ENCODE data around the gene C8G.

C8G gene

DNA sequence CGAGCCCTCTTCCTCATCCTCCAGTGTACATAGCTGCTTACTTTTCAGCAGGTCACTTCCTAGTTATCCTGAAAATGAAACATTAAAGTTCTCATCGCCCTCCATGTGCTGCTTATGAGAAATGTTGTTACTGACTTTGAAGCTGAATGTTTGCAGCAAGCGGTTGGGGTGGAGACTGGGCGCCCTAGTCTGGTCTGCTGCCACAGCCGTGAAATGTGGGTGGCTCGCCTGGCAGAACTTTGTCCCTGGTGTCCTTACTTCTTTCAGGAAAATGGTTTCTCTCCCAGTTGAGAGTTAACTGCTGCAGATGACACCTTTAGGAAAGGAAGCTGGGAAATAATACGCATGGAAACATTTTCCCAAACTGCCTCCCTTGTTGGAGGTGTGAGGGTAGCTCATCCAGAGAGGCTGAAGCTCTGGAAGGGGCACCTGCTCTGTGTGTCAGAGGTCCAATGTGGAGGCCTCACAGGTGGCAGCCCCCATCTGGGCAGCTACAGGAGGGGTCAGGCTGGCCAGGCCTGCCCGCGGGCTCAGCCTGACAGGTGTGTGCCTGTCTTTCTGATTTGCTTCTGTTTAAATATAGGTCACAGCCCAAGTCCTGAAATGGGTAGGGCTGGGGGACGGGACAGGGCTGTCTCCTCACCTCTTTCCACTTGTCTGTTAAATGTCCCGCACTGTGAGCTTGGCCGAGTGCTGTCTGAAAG is 34.7 kb upstream of the C8G start:
- no peaks in the 10 kb centered on the region for H3K9me3 ChIP-seq (ENCODE audit: control insufficient read depth, low read length)
- peaks cover 5% of the 10 kb centered on the region for H3K4me1 ChIP-seq (ENCODE audit: control insufficient read depth, insufficient read depth, low read length)
- no peaks in the 10 kb centered on the region for H3K27me3 ChIP-seq (ENCODE audit: control insufficient read depth, insufficient read depth, low read length)
- H3K4me3 ChIP-seq (ENCODE audit: low read length), result no peak overlapping the region
- no peak overlapping the region for H3K9ac ChIP-seq (ENCODE audit: low read length)
- H3K36me3 ChIP-seq (ENCODE audit: control insufficient read depth, insufficient read depth, low read length), result peaks cover 6% of the 10 kb centered on the region

- Histone ChIP-seq H3K4me3 (ENCODE audit: low read length) (no peak overlapping the region), H3K36me3 (ENCODE audit: control insufficient read depth, insufficient read depth, low read length) (peaks cover 6% of the 10 kb centered on the region), H3K27me3 (ENCODE audit: control insufficient read depth, insufficient read depth, low read length) (no peaks in the 10 kb centered on the region), H3K4me1 (ENCODE audit: control insufficient read depth, insufficient read depth, low read length) (peaks cover 5% of the 10 kb centered on the region), H3K9me3 (ENCODE audit: control insufficient read depth, low read length) (no peaks in the 10 kb centered on the region), H3K9ac (ENCODE audit: low read length) (no peak overlapping the region)
Observed at GRCh38 chr9:136910901-136911245, 34.2 kb upstream of the C8G start.

DNA sequence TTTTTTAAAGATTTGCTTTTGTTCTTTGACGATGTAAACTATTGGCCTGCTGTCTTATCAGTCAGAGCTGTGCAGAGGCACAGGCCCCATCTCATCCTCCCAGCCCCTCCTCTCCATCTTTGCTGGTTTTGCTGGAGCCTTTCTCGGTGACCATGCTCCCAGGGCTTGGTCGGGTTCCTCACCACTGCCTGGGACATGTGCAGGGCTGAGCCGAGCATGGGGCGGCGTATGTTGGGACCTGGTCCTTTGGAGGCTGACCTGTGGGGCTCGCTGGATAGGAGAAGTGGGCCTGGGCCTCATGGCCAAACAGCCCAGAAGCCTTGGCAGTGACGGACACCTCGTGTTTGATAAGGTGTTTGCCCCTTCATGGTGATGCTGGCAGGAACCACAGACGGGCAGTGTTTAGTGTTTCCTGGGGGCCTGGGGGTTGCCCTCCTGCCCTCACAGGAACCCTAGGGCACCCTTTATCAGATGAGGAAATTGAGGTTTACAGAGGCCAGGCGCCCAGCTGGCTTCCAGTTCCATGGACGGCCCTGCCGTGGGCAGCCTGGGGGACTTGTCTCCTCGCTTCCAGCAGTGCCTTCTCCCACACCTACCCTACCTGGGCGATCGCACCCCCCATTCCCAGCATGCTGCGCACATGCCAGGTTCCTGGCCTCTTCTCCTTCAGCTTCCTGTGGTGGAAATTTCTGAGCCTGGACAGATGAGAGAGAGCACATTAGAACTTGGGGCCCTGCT is 31.2 kb upstream of the C8G start:
- Histone ChIP-seq H3K36me3 (ENCODE audit: control insufficient read depth, insufficient read depth, low read length) (peaks cover 18% of the 10 kb centered on the region), H3K9ac (ENCODE audit: low read length) (no peak overlapping the region), H3K4me3 (ENCODE audit: low read length) (no peak overlapping the region), H3K27me3 (ENCODE audit: control insufficient read depth, insufficient read depth, low read length) (no peaks in the 10 kb centered on the region), H3K9me3 (ENCODE audit: control insufficient read depth, low read length) (no peaks in the 10 kb centered on the region), H3K4me1 (ENCODE audit: control insufficient read depth, insufficient read depth, low read length) (no peaks in the 10 kb centered on the region)

GRCh38 chr9:136915632-136916329 is 29.3 kb upstream of the C8G start:
- H3K9me3 ChIP-seq (ENCODE audit: control insufficient read depth, low read length), result no peaks in the 10 kb centered on the region
- H3K4me3 ChIP-seq (ENCODE audit: low read length), result no peak overlapping the region
- H3K9ac ChIP-seq (ENCODE audit: low read length), result no peak overlapping the region
- no peaks in the 10 kb centered on the region for H3K4me1 ChIP-seq (ENCODE audit: control insufficient read depth, insufficient read depth, low read length)
- H3K36me3 ChIP-seq (ENCODE audit: control insufficient read depth, insufficient read depth, low read length), result peaks cover 11% of the 10 kb centered on the region
- no peaks in the 10 kb centered on the region for H3K27me3 ChIP-seq (ENCODE audit: control insufficient read depth, insufficient read depth, low read length)

DNA sequence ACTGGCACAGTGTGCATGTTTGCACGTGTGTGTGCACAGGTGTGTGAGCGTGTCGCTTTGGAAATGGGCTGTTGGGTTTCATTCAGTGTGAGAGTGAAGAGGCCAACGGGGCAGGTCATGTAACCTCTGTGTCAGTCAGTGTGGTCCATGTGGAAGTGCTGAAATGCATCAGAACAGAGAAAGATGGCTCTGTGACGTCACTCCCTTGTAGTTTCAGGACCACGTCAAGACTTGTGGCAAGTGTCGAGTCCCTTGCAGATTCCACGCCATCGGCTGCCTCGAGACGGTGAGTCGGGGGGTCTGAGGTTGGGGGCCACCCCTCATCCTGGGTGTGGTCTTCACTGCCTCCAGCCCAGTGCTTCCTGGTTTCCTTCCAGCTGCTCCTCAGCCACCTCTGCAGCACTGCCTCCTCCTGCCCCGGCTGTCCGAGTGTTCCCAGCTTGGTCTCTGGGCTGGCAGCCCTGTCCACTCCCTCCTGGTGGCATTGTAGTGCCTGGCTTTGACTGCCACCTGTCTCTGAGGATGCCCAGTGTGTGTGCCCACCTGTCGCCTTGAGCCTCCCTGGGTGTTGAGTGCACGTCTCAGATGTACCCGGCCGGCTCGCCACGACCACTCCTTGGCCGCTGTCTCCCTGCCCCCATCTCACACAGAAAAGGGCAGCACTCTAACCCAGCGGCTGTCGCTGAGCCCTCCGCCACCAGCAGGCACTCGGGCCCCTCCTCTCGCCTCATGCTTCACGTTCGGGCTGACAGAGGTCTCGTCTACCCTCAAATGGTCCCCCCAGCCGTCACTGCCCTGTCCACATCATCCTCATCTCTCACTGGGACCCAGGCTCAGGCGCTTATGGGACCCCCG is 28.5 kb upstream of the C8G start:
- Histone ChIP-seq H3K9ac (ENCODE audit: low read length) (no peak overlapping the region), H3K4me3 (ENCODE audit: low read length) (no peak overlapping the region), H3K27me3 (ENCODE audit: control insufficient read depth, insufficient read depth, low read length) (no peaks in the 10 kb centered on the region), H3K9me3 (ENCODE audit: control insufficient read depth, low read length) (no peaks in the 10 kb centered on the region), H3K4me1 (ENCODE audit: control insufficient read depth, insufficient read depth, low read length) (no peaks in the 10 kb centered on the region), H3K36me3 (ENCODE audit: control insufficient read depth, insufficient read depth, low read length) (peaks cover 11% of the 10 kb centered on the region)

DNA sequence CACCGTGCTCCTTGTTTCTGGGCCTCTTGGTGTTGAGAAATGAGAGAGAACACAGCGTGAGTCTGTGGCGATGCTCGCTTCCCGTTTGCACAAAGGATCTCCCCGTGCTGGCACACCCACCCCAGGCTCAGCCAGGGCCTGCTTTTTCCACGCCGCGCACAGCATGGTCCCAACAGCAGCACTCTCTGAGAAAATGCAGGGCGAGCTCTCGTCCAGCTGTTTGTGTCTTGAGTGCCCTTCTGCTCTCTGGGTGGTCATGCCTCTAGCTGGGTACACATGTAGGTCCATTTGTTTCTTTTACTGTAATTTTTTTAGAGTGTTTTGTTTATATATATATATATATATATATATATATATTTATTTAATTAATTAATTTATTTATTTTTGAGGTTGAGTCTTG is 27.1 kb upstream of the C8G start:
- Histone ChIP-seq H3K9ac (ENCODE audit: low read length) (no peak overlapping the region), H3K4me1 (ENCODE audit: control insufficient read depth, insufficient read depth, low read length) (no peaks in the 10 kb centered on the region), H3K9me3 (ENCODE audit: control insufficient read depth, low read length) (no peaks in the 10 kb centered on the region), H3K27me3 (ENCODE audit: control insufficient read depth, insufficient read depth, low read length) (no peaks in the 10 kb centered on the region), H3K36me3 (ENCODE audit: control insufficient read depth, insufficient read depth, low read length) (peaks cover 11% of the 10 kb centered on the region), H3K4me3 (ENCODE audit: low read length) (no peak overlapping the region)

DNA sequence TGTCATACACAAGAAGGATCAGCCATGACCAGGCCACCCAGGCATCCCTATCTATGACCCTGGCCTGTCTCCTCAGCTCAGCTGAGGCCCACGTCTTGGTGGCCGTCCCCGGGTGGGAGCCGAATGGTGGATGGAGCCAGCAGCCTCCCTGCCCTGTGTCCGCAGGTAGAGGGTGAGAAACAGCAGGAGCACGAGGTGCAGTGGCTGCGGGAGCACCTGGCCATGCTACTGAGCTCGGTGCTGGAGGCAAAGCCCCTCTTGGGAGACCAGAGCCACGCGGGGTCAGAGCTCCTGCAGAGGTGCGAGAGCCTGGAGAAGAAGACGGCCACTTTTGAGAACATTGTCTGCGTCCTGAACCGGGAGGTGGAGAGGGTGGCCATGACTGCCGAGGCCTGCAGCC is 25.0 kb upstream of the C8G start:
- Histone ChIP-seq H3K9ac (ENCODE audit: low read length) (no peak overlapping the region), H3K27me3 (ENCODE audit: control insufficient read depth, insufficient read depth, low read length) (no peaks in the 10 kb centered on the region), H3K4me1 (ENCODE audit: control insufficient read depth, insufficient read depth, low read length) (no peaks in the 10 kb centered on the region), H3K4me3 (ENCODE audit: low read length) (no peak overlapping the region), H3K9me3 (ENCODE audit: control insufficient read depth, low read length) (no peaks in the 10 kb centered on the region), H3K36me3 (ENCODE audit: control insufficient read depth, insufficient read depth, low read length) (peaks cover 11% of the 10 kb centered on the region)

GRCh38 chr9:136920734-136921231 is 24.3 kb upstream of the C8G start:
- no peak overlapping the region for H3K9ac ChIP-seq (ENCODE audit: low read length)
- H3K4me1 ChIP-seq (ENCODE audit: control insufficient read depth, insufficient read depth, low read length), result no peaks in the 10 kb centered on the region
- H3K27me3 ChIP-seq (ENCODE audit: control insufficient read depth, insufficient read depth, low read length), result no peaks in the 10 kb centered on the region
- no peak overlapping the region for H3K4me3 ChIP-seq (ENCODE audit: low read length)
- H3K36me3 ChIP-seq (ENCODE audit: control insufficient read depth, insufficient read depth, low read length), result peaks cover 14% of the 10 kb centered on the region
- no peaks in the 10 kb centered on the region for H3K9me3 ChIP-seq (ENCODE audit: control insufficient read depth, low read length)

DNA sequence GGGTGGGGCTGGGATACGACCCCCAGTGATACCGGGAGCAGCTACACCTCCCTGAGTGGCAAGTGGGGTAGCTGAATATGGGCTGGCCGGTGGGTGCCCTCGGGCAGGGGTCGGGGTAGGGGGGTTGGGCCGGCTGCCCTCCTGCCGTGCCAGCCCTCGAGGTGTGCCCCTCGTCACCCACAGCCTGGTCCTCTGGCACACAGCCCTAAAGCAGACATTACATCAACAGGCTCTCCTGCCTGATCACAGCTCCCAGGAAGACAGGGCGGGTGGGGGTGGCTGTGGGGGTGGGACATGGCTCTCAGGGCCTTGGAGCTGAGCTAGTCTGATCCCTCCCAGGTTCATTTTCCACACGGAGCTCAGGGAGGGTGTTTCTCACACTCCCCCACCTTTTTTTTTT is 23.7 kb upstream of the C8G start:
- Histone ChIP-seq H3K4me1 (ENCODE audit: control insufficient read depth, insufficient read depth, low read length) (no peaks in the 10 kb centered on the region), H3K9ac (ENCODE audit: low read length) (no peak overlapping the region), H3K4me3 (ENCODE audit: low read length) (no peak overlapping the region), H3K27me3 (ENCODE audit: control insufficient read depth, insufficient read depth, low read length) (no peaks in the 10 kb centered on the region), H3K9me3 (ENCODE audit: control insufficient read depth, low read length) (no peaks in the 10 kb centered on the region), H3K36me3 (ENCODE audit: control insufficient read depth, insufficient read depth, low read length) (peaks cover 18% of the 10 kb centered on the region)

DNA sequence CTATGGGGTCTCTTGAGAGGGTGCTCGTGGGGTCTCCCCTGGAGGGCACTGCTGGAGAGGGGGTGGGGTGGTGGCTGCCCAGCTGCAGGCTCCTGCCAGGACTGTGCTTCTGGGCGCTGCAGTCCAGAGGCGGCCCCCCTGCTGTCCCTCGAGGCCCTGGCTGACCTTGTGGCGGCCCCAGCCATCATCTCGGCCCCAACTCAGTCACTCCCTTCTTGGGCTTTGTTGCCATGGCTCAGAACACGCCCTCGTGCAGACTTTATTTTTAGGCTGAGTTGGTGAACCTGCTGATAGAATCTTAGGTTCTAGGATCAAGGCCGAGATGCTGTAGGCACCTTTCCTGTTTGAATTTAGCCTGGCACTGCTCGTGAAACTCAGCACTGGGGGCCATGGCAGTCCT is 23.3 kb upstream of the C8G start:
- no peak overlapping the region for H3K4me3 ChIP-seq (ENCODE audit: low read length)
- H3K9ac ChIP-seq (ENCODE audit: low read length), result no peak overlapping the region
- no peaks in the 10 kb centered on the region for H3K9me3 ChIP-seq (ENCODE audit: control insufficient read depth, low read length)
- no peaks in the 10 kb centered on the region for H3K4me1 ChIP-seq (ENCODE audit: control insufficient read depth, insufficient read depth, low read length)
- peaks cover 18% of the 10 kb centered on the region for H3K36me3 ChIP-seq (ENCODE audit: control insufficient read depth, insufficient read depth, low read length)
- no peaks in the 10 kb centered on the region for H3K27me3 ChIP-seq (ENCODE audit: control insufficient read depth, insufficient read depth, low read length)

- no peaks in the 10 kb centered on the region for H3K4me1 ChIP-seq (ENCODE audit: control insufficient read depth, insufficient read depth, low read length)
Observed at GRCh38 chr9:136922540-136922939, 22.5 kb upstream of the C8G start.

More at GRCh38 chr9:136922540-136922939, 22.5 kb upstream of the C8G start:
- no peak overlapping the region for H3K4me3 ChIP-seq (ENCODE audit: low read length)
- H3K9me3 ChIP-seq (ENCODE audit: control insufficient read depth, low read length), result no peaks in the 10 kb centered on the region
- peaks cover 10% of the 10 kb centered on the region for H3K36me3 ChIP-seq (ENCODE audit: control insufficient read depth, insufficient read depth, low read length)
- no peaks in the 10 kb centered on the region for H3K27me3 ChIP-seq (ENCODE audit: control insufficient read depth, insufficient read depth, low read length)
- H3K9ac ChIP-seq (ENCODE audit: low read length), result no peak overlapping the region
